GM18526 (cell line): ENCODE results near the gene SEMA5B.

Experiments used
- POLR2A ChIP-seq: IDR thresholded peaks from 3 replicates; pipeline ENCODE4 v1.6.1; 2011; ENCODE audit not compliant: insufficient read length; ENCODE audit errors: extremely low read depth

The SEMA5B gene

GRCh38 chr3:122886946-122887345, 140.6 kb downstream of the SEMA5B start:
- no peak for TF ChIP-seq POLR2A

GRCh38 chr3:122886251-122886650, 141.3 kb downstream of the SEMA5B start:
- no peak for TF ChIP-seq POLR2A

- TF ChIP-seq POLR2A: no peak
Observed at GRCh38 chr3:122882361-122882947, 145.1 kb downstream of the SEMA5B start.

- TF ChIP-seq POLR2A: no peak
Observed at GRCh38 chr3:122880624-122881023, 146.9 kb downstream of the SEMA5B start.

- no peak for TF ChIP-seq POLR2A
Observed at GRCh38 chr3:122880173-122880572, 147.4 kb downstream of the SEMA5B start.

GRCh38 chr3:122875547-122876127, 151.9 kb downstream of the SEMA5B start:
- TF ChIP-seq POLR2A: no peak

- TF ChIP-seq POLR2A: no peak
Observed at GRCh38 chr3:122873741-122874515, 153.6 kb downstream of the SEMA5B start.

GRCh38 chr3:122868322-122868721, 159.2 kb downstream of the SEMA5B start:
- TF ChIP-seq POLR2A: no peak

- TF ChIP-seq POLR2A: no peak
Observed at GRCh38 chr3:122864498-122864897, 163.1 kb downstream of the SEMA5B start.

GRCh38 chr3:122862381-122862780, 165.2 kb downstream of the SEMA5B start:
- TF ChIP-seq POLR2A: no peak
